Adrenal gland (tissue), 12 donors: ENCODE results near the gene RTRAF. TPM values are rescaled to one million over a fixed set of nuclear protein-coding genes. Genes with fewer than 3 reads are reported as not detected.

Experiments
- DNase-seq, 7 donors: peaks; one replicate each; pipeline ENCODE4 v3.0.0-alpha.2; 2019 to 2020
- H3K27ac ChIP-seq, 5 donors: fragments of 200-600 bp; sonication (generic) in 4 of 5; 1 replicate in 3 of 5; 2 replicates in 2 of 5; pipeline versions ENCODE4 v1.5.1 to v1.8.0; 2016 to 2020; ENCODE audit warnings: mild to moderate bottlenecking in 1 of 5
- H3K27me3 ChIP-seq: fragments of 200-600 bp; 2 replicates; pipeline ENCODE4 v1.8.0; 2021
- H3K36me3 ChIP-seq, 2 donors: fragments of 200-600 bp; replicated peaks in 1 of 2; 1 replicate in 1 of 2; 2 replicates in 1 of 2; pipeline versions ENCODE4 v1.5.1 to v1.8.0; 2018 to 2022
- H3K4me1 ChIP-seq, 2 donors: fragments of 200-600 bp; replicated peaks in 1 of 2; 1 replicate in 1 of 2; 2 replicates in 1 of 2; pipeline versions ENCODE4 v1.5.1 to v1.8.0; 2018 to 2021
- H3K4me3 ChIP-seq, 4 donors: fragments of 200-600 bp; sonication (generic) in 3 of 4; one replicate each; pipeline ENCODE4 v1.5.1; 2016 to 2018
- H3K9me3 ChIP-seq, 3 donors: fragments of 200-600 bp; sonication (generic) in 1 of 3; replicated peaks in 1 of 3; 1 replicate in 2 of 3; 2 replicates in 1 of 3; pipeline versions ENCODE4 v1.5.1 to v1.8.0; 2016 to 2021
- POLR2A ChIP-seq, 2 donors: fragments of 450-650 bp; IDR thresholded peaks; one replicate each; pipeline ENCODE4 v1.6.1; 2017; ENCODE audit warnings: antibody characterized with exemption in 2 of 2, mild to moderate bottlenecking in 2 of 2, moderate library complexity in 1 of 2
- WGBS, 4 donors: extraction: QIAGEN DNeasy Blood & Tissue Kit in 2 of 4; methylation state at CpG; one replicate each; pipeline versions ENCODE4 v1.1.5 to v1.1.7; 2013 to 2017; 5-methylcytosine and 5-hydroxymethylcytosine counted together
- intact Hi-C, 2 donors: fragments of 100-400 bp; cut with DNase I; formaldehyde crosslinking; loops; one replicate each; pipeline versions ENCODE4 v1.14.1 to v1.15.0; 2022 to 2023
- polyA plus RNA-seq, 3 donors: library from polyadenylated mRNA; stranded (reverse); fragments of 200-250 nt in 2 of 3; fragments of 350-450 nt in 1 of 3; fragmentation: Illumina TruSeq in 1 of 3; extraction: RNeasy Lipid Tissue Mini Kit (QIAGEN cat#74804) in 1 of 3; gene quantifications; one replicate each; pipeline ENCODE4 v1.2.3, GENCODE V29; 2013 to 2014
- total RNA-seq, 9 donors: library from RNA; depleted of rRNA in 4 of 9; stranded (reverse); fragments of >200 nt in 4 of 9; fragments of 120-200 nt in 1 of 9; fragmentation: NEBNext Ultra II Directional in 1 of 9; extraction: Animal tissue kit (Norgen Biotek cat#: 25700) in 1 of 9; gene quantifications; one replicate each; pipeline versions ENCODE4 v1.1.0 to v1.2.4, GENCODE V29; 2013 to 2023
- TF ChIP-seq, protein P1 (sequence below), 6 experiments: fragments of 450-650 bp in 4 of 6; fragments of 200-600 bp in 2 of 6; sonication (generic) in 1 of 6; IDR thresholded peaks; 1 replicate in 5 of 6; 2 replicates in 1 of 6; pipeline versions ENCODE4 v1.5.1 to v1.8.0; 2016 to 2021; ENCODE audit warnings: antibody characterized with exemption in 6 of 6, mild to moderate bottlenecking in 2 of 6, moderate library complexity in 1 of 6
- donor health status: healthy with polysubstance abuse.
- donor health status: Bipolar disorder and iron deficiency.
- donor health status: DM: yes; HTN: yes; CAD: no.
- donor health status: DM: no; HTN: no; CAD: no.
- donor health status: DM: no; HTN: no; CAD: no.
- donor health status: DM: yes; HTN: yes; CAD: no.

The RTRAF gene
- total and polyA plus RNA-seq, 12 donors, result 12.9 to 308 (median 168) TPM

DNA sequence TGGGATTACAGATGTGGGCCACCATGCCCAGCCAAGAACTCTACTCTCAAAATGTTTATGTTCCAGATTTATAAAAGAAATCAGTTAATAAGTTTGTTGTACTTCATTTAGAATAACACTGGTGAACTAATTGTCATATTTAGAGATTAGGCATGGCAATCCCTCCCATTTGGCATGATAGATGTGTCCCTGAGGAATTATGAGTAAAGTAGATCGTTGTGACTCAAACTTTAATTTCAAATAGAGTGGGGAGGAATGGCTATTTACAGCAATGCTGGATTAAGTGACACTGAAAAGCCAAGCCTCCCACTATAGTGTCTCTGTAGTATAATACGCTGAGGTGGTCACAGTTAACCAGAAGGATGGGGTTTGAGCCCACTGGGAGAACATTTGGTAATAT is 39.3 kb upstream of the RTRAF start:
- WGBS, 4 donors, result 63 to 71% (median 64%) methylated on average over 2 of the region's 2 CpGs
- TF ChIP-seq, protein P1, sequence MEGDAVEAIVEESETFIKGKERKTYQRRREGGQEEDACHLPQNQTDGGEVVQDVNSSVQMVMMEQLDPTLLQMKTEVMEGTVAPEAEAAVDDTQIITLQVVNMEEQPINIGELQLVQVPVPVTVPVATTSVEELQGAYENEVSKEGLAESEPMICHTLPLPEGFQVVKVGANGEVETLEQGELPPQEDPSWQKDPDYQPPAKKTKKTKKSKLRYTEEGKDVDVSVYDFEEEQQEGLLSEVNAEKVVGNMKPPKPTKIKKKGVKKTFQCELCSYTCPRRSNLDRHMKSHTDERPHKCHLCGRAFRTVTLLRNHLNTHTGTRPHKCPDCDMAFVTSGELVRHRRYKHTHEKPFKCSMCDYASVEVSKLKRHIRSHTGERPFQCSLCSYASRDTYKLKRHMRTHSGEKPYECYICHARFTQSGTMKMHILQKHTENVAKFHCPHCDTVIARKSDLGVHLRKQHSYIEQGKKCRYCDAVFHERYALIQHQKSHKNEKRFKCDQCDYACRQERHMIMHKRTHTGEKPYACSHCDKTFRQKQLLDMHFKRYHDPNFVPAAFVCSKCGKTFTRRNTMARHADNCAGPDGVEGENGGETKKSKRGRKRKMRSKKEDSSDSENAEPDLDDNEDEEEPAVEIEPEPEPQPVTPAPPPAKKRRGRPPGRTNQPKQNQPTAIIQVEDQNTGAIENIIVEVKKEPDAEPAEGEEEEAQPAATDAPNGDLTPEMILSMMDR (IDR thresholded peaks at IDR 0.05), result no peak
- no peak for TF ChIP-seq POLR2A (IDR thresholded peaks at IDR 0.05)

GRCh38 chr14:51951656-51952055 is 37.7 kb upstream of the RTRAF start:
- no peak for DNase-seq
- Histone ChIP-seq H3K27me3 (no peaks in the 10 kb centered on the region), H3K9me3 (no peaks in the 10 kb centered on the region), H3K36me3 (no peaks in the 10 kb centered on the region), H3K4me1 (no peaks in the 10 kb centered on the region), H3K27ac (no peak overlapping the region), H3K4me3 (no peak overlapping the region)
- TF ChIP-seq, protein P1 (IDR thresholded peaks at IDR 0.05), result no peak
- TF ChIP-seq POLR2A (IDR thresholded peaks at IDR 0.05), result no peak
- intact Hi-C loops, result no loop called here
- WGBS, 4 donors, result 58 to 77% (median 63%) methylated on average over 3 of the region's 3 CpGs

More for the DNA sequence above, 39.3 kb upstream of the RTRAF start:
- Histone ChIP-seq H3K9me3 (no peaks in the 10 kb centered on the region), H3K36me3 (no peaks in the 10 kb centered on the region), H3K27me3 (no peaks in the 10 kb centered on the region), H3K4me1 (no peaks in the 10 kb centered on the region), H3K27ac (no peak overlapping the region), H3K4me3 (no peak overlapping the region)
- intact Hi-C loops, result no loop called here
- DNase-seq, result no peak

- Histone ChIP-seq H3K4me1 (no peaks in the 10 kb centered on the region), H3K4me3 (no peak overlapping the region), H3K9me3 (no peaks in the 10 kb centered on the region), H3K36me3 (no peaks in the 10 kb centered on the region), H3K27ac (no peak overlapping the region), H3K27me3 (no peaks in the 10 kb centered on the region)
- intact Hi-C loops, result no loop called here
- no peak for DNase-seq
- 62 to 89% (median 82%) methylated on average over 2 of the region's 2 CpGs for WGBS, 4 donors
- TF ChIP-seq POLR2A (IDR thresholded peaks at IDR 0.05), result no peak
- TF ChIP-seq, protein P1 (IDR thresholded peaks at IDR 0.05), result no peak
These were observed 35.3 kb upstream of the RTRAF start for GRCh38 chr14:51954031-51954430.

DNA sequence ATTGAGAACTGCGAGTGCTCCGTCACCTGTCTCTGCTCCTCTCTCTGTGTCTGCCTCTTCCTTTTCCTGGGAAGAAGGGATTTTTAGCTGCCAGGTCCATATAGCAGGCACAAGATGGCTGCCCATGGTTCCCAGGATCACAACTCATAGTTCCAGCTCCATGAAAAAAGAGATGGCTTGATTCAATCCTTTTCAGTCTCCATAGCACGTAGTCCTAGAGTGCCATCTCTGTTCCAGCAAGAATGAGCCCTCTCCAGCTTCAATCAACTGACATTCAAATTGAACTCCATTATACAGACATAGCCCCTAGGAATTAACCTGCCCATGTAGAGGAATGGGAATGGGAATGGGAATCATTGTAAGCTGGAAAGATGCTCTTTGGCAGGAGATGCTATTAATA is 34.7 kb upstream of the RTRAF start:
- Histone ChIP-seq H3K27ac (no peak overlapping the region), H3K36me3 (no peaks in the 10 kb centered on the region), H3K27me3 (no peaks in the 10 kb centered on the region), H3K4me3 (no peak overlapping the region), H3K4me1 (no peaks in the 10 kb centered on the region), H3K9me3 (no peaks in the 10 kb centered on the region)
- TF ChIP-seq, protein P1 (IDR thresholded peaks at IDR 0.05), result no peak
- TF ChIP-seq POLR2A (IDR thresholded peaks at IDR 0.05), result no peak
- intact Hi-C loops, result no loop called here
- DNase-seq, result no peak
- WGBS, 4 donors, result 86 to 97% (median 95%) methylated on average over 3 of the region's 3 CpGs
